Ramos (cell line): ENCODE data around the gene KCNJ12.

ENCODE experiments used
- in situ Hi-C: fragments of 300-500 bp; cut with MboI; formaldehyde crosslinking; loops from one replicate; pipeline ENCODE4 v1.14.3; 2022; ENCODE audit warnings: low sequenced_read_pairs; ENCODE audit not compliant: unreplicated experiment

Gene KCNJ12

DNA sequence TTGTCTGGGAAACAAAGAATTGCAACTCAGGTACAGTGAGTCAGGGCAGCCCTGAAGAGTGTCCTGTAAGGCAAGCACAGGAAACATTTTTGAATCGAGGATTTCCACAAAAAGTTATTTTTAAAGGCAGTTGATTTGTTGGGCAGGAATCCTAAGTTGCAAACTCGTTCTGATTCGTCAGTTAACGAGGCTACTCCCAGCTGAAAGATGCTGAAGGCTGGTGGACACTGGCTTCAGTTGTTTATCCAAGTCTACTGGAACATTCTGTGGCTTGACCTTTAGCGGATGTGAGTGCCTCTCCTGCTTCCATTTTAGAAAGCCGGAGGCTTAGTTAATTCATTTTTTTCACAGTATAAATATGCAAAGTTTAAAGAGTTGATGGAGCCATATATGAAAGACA lies 84.2 kb downstream of the KCNJ12 start:
- in situ Hi-C loops = no loop called here

DNA sequence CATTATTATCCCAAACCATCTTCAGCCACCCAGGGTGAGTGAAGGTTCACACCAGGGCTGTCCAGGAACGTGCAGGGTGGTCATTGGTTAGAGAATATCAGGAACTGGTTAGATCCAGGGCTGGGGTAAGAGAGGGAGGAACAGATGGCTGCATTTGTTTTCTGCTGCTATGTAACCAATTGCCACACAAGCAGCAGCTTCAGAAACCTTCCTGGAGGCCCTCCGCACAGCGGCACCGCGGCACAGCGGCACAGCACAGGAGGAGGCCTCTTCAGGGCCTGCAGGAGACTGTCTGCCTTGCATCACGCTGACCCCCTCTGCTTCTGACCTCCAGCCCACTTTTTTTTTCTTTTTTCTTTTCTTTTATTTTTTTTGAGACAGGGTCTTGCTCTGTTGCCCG lies 86.1 kb downstream of the KCNJ12 start:
- in situ Hi-C loops = no loop called here

DNA sequence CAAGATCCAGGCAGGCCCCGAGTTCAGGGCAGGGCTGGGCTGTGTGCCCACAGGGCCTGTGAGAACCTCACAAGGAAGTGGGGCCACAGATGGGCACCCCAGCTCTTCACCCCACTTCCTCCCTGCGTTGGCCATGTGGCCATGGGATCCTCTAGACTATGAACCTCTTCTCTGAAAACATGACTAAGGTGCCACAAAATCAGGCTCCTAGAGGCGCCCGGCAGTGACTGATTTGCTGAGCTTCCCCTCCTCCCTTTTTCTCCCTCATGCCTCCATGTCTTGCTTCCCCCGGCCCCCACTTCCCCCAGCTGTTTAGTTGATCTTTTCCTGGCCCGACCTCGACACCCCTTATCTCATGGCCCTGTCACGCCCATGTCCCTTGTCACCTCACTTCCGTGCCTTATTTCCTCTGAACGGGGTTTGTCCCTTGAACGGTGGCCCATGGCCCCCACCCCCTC lies 87.1 kb downstream of the KCNJ12 start:
- in situ Hi-C loops = no loop called here

DNA sequence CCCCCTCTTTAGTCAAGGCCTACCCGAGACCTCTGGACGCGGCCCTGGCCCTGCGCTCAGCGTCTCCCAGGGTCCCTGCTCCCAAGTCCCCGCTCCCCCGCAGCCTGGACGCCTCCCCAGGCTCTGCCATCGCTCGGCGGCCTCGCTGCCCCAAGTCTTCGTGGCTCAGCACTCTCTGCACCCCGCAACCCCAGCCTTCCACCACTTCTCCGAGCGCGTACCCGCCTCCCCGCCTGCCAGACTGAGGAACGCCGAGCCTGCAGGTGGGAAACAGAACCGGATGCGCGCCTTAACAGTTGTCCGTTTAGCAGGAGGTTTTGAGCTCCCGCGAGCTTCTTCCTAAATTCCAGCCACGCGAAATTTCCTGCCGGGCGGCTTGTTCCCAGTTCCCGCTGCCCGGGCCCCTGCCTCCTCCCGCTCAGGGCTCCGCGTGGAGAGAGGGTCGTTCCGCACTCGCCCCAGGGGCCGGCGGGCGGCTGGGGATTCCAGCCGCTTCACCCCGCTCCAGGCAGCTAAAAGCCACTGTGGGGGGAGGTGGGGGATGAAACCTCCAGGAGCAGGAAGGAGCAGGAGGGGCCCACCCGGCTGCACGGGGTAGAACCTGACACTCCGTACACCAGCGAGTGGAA lies 87.7 kb downstream of the KCNJ12 start:
- in situ Hi-C loops = no loop called here

DNA sequence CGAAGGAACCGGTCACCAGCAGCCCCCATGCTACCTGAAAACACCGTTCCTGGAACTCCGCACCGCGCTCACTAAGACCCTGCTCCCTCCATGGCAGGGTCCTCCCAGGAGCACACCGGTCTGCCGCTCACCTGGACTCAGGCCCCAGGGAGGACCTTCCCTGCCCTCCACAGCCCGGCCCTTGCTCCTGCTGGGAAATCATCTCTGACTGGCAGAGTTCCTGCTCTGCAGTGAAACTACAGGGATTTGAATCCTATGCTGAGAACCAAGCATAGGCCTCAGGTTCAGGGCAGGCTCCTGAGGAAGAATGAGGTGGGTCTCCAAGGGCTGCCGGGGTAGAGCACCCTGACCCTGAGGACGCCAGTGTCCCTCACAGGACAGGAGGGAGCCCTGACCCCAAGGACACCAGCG lies 88.5 kb downstream of the KCNJ12 start:
- in situ Hi-C loops = no loop called here

DNA sequence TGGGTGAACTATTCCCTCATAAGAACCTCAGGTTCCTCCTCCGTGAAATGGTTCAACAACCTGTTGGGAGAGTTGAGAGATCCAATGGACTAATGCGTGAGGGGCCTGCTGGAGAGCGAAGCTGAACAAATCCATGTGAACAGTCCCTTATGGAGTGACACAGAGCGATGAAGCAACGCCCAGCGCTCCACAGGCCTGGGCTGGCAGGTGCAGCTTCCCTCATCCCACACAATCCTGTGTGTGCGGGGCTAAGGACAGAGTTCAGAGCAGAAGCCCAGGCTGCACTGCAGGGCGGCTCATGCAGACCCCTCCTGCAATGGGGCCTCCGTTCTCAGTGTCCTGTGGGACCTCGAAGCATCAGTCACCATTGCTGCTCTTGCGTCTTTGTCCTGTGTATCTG lies 90.4 kb downstream of the KCNJ12 start:
- in situ Hi-C loops = no loop called here

DNA sequence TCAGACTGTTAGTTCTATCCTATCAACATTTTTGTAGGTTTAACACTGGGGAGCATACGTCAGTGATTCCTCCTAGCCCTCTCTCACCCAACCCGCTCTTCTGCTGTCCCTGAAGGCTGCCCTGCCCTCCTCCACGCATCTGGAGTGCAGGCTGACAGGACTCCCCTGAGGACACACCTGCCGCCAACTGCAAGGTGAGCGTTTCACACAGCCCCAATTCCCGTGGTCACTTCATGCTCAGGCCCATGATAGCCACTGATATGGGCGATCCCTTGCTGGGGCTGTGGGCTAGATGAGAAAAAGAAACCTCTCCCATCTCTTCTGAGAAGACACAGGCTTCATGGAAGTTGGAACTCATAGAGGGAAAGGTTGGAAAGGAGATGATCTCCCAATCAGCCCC lies 91.0 kb downstream of the KCNJ12 start:
- in situ Hi-C loops = no loop called here

DNA sequence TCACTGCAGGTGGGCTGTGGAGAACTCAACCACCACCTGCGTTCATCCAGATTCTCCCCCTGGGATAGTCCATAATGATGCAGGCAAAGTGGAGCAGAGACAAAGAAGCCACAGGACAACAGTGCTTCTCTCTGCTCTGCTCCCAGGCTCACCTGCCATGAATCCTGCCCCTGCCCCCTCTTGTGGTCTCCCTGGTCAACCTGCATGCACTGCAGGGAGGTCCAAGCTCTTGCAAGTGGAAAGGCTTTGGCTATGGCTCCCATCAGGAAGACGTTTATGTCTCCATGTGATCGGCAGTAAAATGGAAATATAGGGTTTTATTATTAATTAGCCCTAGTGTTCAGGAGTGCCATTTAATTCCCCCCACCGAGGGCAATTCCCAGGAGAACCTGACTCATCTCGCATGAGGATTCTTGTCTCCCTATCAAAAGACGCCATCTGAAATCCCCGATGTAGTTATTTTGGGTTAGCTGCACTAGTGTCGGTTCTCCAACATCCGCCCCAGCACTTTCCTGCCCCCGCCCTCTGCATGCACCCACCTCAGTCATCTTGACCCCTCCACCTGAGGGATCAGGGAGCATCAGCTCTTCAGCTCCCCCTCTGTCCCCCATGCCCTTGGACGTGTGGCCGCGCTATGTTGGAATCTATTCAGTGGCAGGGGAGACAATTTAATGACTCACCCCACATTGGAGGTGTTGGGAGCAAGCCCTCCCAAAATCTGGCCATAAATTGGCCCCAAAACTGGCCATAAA lies 91.8 kb downstream of the KCNJ12 start:
- in situ Hi-C loops = no loop called here
